Measurements from ENCODE around the gene ZNF85. TPM values are rescaled to one million over a fixed set of nuclear protein-coding genes. Genes with fewer than 3 reads are reported as not detected.

Gene ZNF85
- total RNA-seq, 1 donor, result 4.1 TPM

Other genes with a start within 250 kb of the ZNF85 start
- gene ZNF66, start 146.9 kb upstream of the ZNF85 start, total RNA-seq, result 5.6 TPM
- gene ZNF430, start 97.4 kb downstream of the ZNF85 start, total RNA-seq, result 49.5 TPM
- 14.2 TPM for gene ZNF714, start 159.0 kb downstream of the ZNF85 start, total RNA-seq
- gene ZNF431, start 218.8 kb downstream of the ZNF85 start, total RNA-seq, result 23.6 TPM